Measurements from ENCODE around the gene ANO10.

Gene ANO10

GRCh38 chr3:43638594-43639447 is 17.0 kb upstream of the ANO10 start:
- Mint-ChIP-seq H3K27me3 (peaks cover 8% of the 10 kb centered on the region), H3K4me1 (ENCODE audit: low read depth) (peaks cover 8% of the 10 kb centered on the region), H3K9me3 (ENCODE audit: low read depth) (no peaks in the 10 kb centered on the region), H3K36me3 (no peaks in the 10 kb centered on the region), H3K4me3 (no peak overlapping the region), H3K27ac (no peak overlapping the region)

GRCh38 chr3:43637702-43638101 is 15.9 kb upstream of the ANO10 start:
- H3K4me1 Mint-ChIP-seq (ENCODE audit: low read depth), result peaks cover 8% of the 10 kb centered on the region
- peaks cover 8% of the 10 kb centered on the region for H3K27me3 Mint-ChIP-seq

GRCh38 chr3:43632986-43633385 is 11.2 kb upstream of the ANO10 start:
- no peak overlapping the region for H3K27ac Mint-ChIP-seq
- peaks cover 4% of the 10 kb centered on the region for H3K27me3 Mint-ChIP-seq
- peaks cover 2% of the 10 kb centered on the region for H3K36me3 Mint-ChIP-seq
- peaks cover 4% of the 10 kb centered on the region for H3K9me3 Mint-ChIP-seq (ENCODE audit: low read depth)
- peaks cover 6% of the 10 kb centered on the region for H3K4me1 Mint-ChIP-seq (ENCODE audit: low read depth)
- no peak overlapping the region for H3K4me3 Mint-ChIP-seq

More at GRCh38 chr3:43637702-43638101, 15.9 kb upstream of the ANO10 start:
- Mint-ChIP-seq H3K27ac (no peak overlapping the region), H3K4me3 (no peak overlapping the region), H3K36me3 (no peaks in the 10 kb centered on the region), H3K9me3 (ENCODE audit: low read depth) (no peaks in the 10 kb centered on the region)

- H3K27me3 Mint-ChIP-seq, result peaks cover 4% of the 10 kb centered on the region
- H3K4me3 Mint-ChIP-seq, result no peak overlapping the region
- H3K27ac Mint-ChIP-seq, result no peak overlapping the region
- H3K4me1 Mint-ChIP-seq (ENCODE audit: low read depth), result peaks cover 6% of the 10 kb centered on the region
- peaks cover 2% of the 10 kb centered on the region for H3K36me3 Mint-ChIP-seq
- H3K9me3 Mint-ChIP-seq (ENCODE audit: low read depth), result peaks cover 4% of the 10 kb centered on the region
Measured at GRCh38 chr3:43632269-43632733, 10.5 kb upstream of the ANO10 start.

- Mint-ChIP-seq H3K27me3 (peaks cover 4% of the 10 kb centered on the region), H3K36me3 (peaks cover 2% of the 10 kb centered on the region), H3K9me3 (ENCODE audit: low read depth) (peaks cover 4% of the 10 kb centered on the region), H3K4me1 (ENCODE audit: low read depth) (peaks cover 6% of the 10 kb centered on the region), H3K4me3 (peak overlapping the region; percentile 69), H3K27ac (peak overlapping the region; percentile 87)
Measured at GRCh38 chr3:43629741-43630140, 7.9 kb upstream of the ANO10 start.

GRCh38 chr3:43629257-43629656 is 7.4 kb upstream of the ANO10 start:
- H3K36me3 Mint-ChIP-seq, result peaks cover 2% of the 10 kb centered on the region
- peaks cover 2% of the 10 kb centered on the region for H3K27me3 Mint-ChIP-seq
- H3K4me1 Mint-ChIP-seq (ENCODE audit: low read depth), result peaks cover 6% of the 10 kb centered on the region
- H3K27ac Mint-ChIP-seq, result peak overlapping the region; percentile 87
- peaks cover 4% of the 10 kb centered on the region for H3K9me3 Mint-ChIP-seq (ENCODE audit: low read depth)
- peak overlapping the region; percentile 69 for H3K4me3 Mint-ChIP-seq

GRCh38 chr3:43627360-43627759 is 5.5 kb upstream of the ANO10 start:
- Mint-ChIP-seq H3K4me1 (ENCODE audit: low read depth) (peaks cover 11% of the 10 kb centered on the region), H3K9me3 (ENCODE audit: low read depth) (peaks cover 4% of the 10 kb centered on the region), H3K4me3 (no peak overlapping the region), H3K36me3 (peaks cover 2% of the 10 kb centered on the region), H3K27ac (no peak overlapping the region), H3K27me3 (peaks cover 2% of the 10 kb centered on the region)

- Mint-ChIP-seq H3K36me3 (peaks cover 2% of the 10 kb centered on the region), H3K9me3 (ENCODE audit: low read depth) (peaks cover 4% of the 10 kb centered on the region), H3K27ac (no peak overlapping the region), H3K4me3 (no peak overlapping the region), H3K27me3 (peaks cover 2% of the 10 kb centered on the region), H3K4me1 (ENCODE audit: low read depth) (peaks cover 20% of the 10 kb centered on the region)
Measured at GRCh38 chr3:43624619-43625305, 3.0 kb upstream of the ANO10 start.

- peaks cover under 1% of the 10 kb centered on the region for H3K36me3 Mint-ChIP-seq
- H3K27ac Mint-ChIP-seq, result no peak overlapping the region
Measured at GRCh38 chr3:43620831-43621655, 768 bp downstream of the ANO10 start.

GRCh38 chr3:43619588-43619987 is 2.2 kb downstream of the ANO10 start:
- Mint-ChIP-seq H3K9me3 (ENCODE audit: low read depth) (no peaks in the 10 kb centered on the region), H3K27ac (no peak overlapping the region), H3K4me1 (ENCODE audit: low read depth) (peaks cover 14% of the 10 kb centered on the region), H3K4me3 (no peak overlapping the region), H3K36me3 (peaks cover 2% of the 10 kb centered on the region), H3K27me3 (no peaks in the 10 kb centered on the region)

More at GRCh38 chr3:43620831-43621655, 768 bp downstream of the ANO10 start:
- H3K9me3 Mint-ChIP-seq (ENCODE audit: low read depth), result no peaks in the 10 kb centered on the region
- no peaks in the 10 kb centered on the region for H3K27me3 Mint-ChIP-seq
- peak overlapping the region; percentile 91 for H3K4me3 Mint-ChIP-seq
- H3K4me1 Mint-ChIP-seq (ENCODE audit: low read depth), result peaks cover 14% of the 10 kb centered on the region

GRCh38 chr3:43618142-43618541 is 3.7 kb downstream of the ANO10 start:
- Mint-ChIP-seq H3K4me3 (no peak overlapping the region), H3K9me3 (ENCODE audit: low read depth) (no peaks in the 10 kb centered on the region), H3K27me3 (no peaks in the 10 kb centered on the region), H3K4me1 (ENCODE audit: low read depth) (peaks cover 14% of the 10 kb centered on the region), H3K36me3 (peaks cover 2% of the 10 kb centered on the region), H3K27ac (no peak overlapping the region)

- H3K4me3 Mint-ChIP-seq, result no peak overlapping the region
- H3K9me3 Mint-ChIP-seq (ENCODE audit: low read depth), result no peaks in the 10 kb centered on the region
- no peak overlapping the region for H3K27ac Mint-ChIP-seq
- peaks cover 2% of the 10 kb centered on the region for H3K36me3 Mint-ChIP-seq
- H3K4me1 Mint-ChIP-seq (ENCODE audit: low read depth), result peaks cover 6% of the 10 kb centered on the region
- H3K27me3 Mint-ChIP-seq, result no peaks in the 10 kb centered on the region
Measured at GRCh38 chr3:43616034-43616433, 5.8 kb downstream of the ANO10 start.

- H3K9me3 Mint-ChIP-seq (ENCODE audit: low read depth), result no peaks in the 10 kb centered on the region
- H3K4me3 Mint-ChIP-seq, result no peak overlapping the region
- peaks cover 2% of the 10 kb centered on the region for H3K4me1 Mint-ChIP-seq (ENCODE audit: low read depth)
- H3K27ac Mint-ChIP-seq, result no peak overlapping the region
- peaks cover 2% of the 10 kb centered on the region for H3K36me3 Mint-ChIP-seq
- no peaks in the 10 kb centered on the region for H3K27me3 Mint-ChIP-seq
Measured at GRCh38 chr3:43615133-43615532, 6.7 kb downstream of the ANO10 start.

- H3K4me1 Mint-ChIP-seq (ENCODE audit: low read depth), result no peaks in the 10 kb centered on the region
- H3K4me3 Mint-ChIP-seq, result no peak overlapping the region
- peaks cover 2% of the 10 kb centered on the region for H3K36me3 Mint-ChIP-seq
- H3K27me3 Mint-ChIP-seq, result no peaks in the 10 kb centered on the region
- H3K9me3 Mint-ChIP-seq (ENCODE audit: low read depth), result no peaks in the 10 kb centered on the region
- no peak overlapping the region for H3K27ac Mint-ChIP-seq
Measured at GRCh38 chr3:43613976-43614375, 7.8 kb downstream of the ANO10 start.

Measured in activated naive CD8-positive, alpha-beta T cell (primary cell).